Putamen (tissue), 1 donor: Measurements from ENCODE around the gene SPTLC1.
"Not testable (repeated sequence)": the region's sequence is repeated elsewhere in the genome, so short reads cannot be mapped to it uniquely, and the experiment has no call there.

Source experiments
- DNase-seq: peaks from one replicate; pipeline ENCODE4 v3.0.0-alpha.2; 2016; ENCODE audit warnings: low spot score

SPTLC1 gene

DNA sequence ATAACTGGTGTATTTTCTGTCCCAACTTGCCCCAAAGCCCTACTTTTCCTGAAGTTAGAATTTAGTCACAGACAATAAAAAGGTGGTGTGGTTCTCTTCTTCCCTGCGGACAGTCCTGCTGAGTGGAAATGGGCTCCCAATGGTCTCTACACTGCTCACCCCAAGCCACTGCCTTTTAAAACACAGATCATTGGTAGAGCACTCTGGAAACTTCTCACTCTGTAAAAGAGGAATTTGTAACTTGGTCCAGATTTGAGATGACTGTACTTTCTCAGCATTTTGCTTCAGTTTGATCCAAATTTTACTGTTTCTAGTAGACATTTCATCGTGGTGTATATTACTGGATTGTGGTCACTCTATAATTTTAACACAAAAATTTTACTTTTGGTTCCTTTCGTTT, 84.8 kb downstream of the SPTLC1 start:
- DNase-seq = no peak

DNA sequence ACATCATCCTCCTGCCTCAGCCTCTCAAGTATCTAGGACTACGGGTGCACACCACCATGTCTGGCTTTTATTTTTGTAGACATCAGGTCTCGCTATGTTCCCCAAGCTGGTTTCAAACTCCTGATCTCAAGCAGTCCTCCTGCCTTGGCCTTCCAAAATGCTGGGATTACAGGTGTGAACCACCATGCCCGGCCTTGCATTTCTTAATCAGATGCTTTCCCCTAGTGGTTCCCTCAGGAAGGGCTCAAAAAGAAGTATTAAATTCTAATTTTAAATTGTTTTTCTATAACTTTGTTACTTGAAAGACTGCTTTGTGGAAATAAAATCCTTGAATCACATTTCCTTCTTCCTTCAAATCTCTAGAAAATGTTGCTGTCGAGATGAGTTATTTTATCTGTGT, 85.7 kb downstream of the SPTLC1 start:
- no peak for DNase-seq

DNA sequence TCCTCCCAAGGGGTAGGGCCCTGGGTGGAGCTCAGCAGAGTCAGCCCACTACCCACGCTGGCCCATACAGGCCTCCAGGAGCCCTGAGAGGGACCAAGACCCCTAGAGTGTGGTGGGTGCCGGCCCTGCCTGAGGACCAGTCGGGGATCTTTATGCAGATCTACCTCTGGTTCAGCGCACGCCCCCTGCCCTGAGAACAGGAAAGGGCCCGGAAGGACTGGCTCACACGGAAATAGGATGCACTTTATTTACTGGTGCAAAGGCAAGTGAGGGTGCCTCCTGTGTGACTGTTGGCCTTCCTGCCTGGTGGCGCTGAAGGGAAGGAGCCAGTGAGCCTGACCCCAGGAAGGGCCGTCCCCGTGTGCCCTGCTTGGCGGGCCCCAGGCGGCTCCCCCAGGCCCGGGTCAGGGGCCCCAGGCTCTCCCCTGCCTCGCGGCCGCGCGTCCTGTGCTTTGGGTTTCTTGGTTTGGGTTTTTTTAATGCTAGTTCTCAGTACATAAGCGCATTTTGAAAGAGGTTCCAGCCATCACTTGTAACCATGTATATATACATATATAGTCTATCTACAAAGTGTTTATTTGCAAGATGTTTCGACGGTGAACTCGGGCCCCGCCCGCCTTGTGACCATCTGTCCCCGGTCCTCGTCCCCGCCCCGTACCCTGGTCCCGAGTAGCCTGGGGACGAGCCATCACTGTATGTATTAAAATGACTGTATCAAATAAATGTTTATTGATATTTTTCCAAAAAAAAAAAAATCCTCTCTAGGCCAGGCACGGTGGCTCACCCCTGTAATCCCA, 88.8 kb downstream of the SPTLC1 start:
- no peak for DNase-seq

DNA sequence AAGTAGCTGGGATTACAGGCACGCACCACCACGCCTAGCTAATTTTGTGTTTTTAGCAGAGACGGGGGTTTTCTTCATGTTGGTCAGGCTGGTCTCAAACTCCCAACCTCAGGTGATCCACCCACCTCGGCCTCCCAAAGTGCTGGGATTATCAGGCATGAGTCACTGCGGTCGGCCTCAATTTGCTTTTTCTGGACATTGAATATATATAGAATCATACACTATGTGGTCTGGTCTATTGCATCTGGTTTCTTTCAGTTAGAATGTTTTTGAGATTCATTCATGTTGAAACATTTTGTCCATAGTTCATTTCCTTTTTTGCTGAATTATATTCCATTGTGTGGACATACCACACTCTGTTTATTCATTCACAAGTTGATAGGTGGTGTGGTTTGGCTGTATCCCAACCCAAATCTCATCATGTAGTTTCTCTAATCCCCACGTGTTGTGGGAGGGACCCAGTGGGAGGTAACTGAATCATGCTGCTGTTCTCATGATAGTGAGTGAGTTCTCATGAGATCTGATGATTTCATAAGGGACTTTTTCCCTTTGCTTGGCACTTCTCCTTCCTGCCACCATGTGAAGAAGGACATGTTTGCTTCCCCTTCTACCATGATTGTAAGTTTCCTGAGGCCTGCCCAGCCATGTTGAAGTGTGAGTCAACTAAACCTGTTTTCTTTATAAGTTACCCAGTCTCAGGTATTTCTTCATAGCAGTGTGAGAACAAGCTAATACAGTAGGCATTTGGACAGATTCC, 93.2 kb downstream of the SPTLC1 start:
- not testable (repeated sequence) for DNase-seq

DNA sequence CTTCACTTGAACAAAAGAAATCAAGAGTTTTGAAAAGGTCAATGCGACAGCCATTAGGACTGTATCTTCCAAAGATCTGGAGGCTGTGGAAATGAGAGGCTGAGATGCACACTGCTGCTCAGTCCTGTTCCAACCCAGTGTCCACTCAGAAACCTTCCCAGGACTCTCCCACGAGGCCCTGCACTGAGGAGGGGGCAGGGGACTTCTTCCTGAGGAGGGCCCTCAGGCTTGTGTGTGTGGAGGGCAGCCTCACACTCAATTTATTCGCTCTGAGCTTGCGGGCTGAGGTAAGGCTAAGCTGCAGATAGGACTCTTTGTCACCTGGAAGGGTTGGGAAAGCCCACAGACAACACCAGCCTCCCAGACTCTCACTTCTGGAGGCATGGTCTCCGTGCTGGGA, 95.6 kb downstream of the SPTLC1 start:
- no peak for DNase-seq

DNA sequence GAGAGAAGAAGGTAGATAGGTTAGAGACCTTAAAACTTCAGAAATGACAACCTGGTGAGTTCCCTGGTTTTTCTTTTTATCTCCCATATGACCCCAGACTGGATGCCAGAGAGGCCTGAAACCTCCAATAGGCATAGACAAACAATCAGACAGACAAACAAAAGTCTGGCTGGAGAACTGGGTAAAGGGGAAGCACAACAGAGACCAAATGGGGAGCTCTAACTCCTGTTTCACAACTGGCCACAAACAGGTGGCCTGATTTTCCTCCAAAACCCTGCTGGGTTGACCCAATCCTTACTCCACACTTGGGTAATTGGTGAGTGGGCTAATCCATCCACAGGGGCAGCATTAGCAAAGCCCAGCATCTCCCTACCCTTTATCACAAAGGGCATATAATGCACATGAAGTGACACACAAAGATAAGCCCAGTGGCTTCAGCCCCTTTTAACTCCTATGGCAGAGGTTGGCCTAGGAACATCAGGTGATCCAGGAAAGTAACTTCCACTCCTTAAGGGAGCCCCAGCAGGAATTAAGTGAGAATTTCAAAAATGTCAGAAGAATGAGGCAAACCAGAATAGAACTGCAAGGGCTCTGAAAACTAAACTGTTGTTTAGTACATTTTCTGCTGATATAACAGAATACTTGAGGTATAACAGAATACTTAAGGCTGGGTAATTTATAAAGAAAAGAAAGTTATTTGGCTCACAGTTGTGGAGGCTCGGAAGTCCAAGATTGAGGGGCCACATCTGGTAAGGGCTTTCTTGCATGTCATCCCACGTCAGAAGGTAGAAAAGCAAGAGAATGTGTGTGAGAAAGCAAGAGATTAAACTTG, 104.3 kb downstream of the SPTLC1 start:
- no peak for DNase-seq

DNA sequence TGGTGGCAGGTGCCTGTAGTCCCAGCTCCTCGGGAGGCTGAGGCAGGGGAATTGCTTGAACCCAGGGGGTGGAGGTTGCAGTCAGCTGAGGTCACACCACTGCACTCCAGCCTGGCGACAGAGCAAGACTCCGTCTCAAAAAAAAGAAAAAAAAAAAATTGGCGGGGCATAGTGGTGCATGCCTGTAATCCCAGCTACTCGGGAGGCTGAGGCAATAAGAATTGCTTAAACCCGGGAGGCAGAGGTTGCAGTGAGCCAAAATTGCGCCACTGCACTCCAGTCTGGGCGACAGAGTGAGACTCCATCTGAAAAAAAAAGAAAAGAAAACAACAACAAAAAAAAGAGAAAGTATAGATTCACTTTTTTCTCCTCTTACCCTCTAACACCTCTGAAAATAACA, 105.0 kb downstream of the SPTLC1 start:
- DNase-seq = not testable (repeated sequence)

DNA sequence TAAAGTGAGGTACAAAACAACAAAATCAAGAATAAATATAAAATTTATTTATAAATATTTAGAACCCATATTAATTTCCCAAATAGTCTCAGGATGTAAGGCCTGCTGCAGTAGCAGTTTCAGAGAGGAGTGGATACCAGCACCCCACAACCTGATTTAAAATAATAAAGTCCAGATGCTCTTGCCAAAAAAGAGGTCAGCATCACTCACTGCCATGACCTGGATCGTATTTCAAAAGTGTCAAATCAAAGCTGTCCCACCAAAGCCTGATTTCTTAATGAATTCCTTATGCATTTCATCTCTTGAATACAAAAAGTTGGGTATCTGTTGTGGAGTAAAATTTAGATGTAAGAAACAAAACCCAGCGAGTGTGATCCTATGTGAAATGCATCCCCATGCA, 107.2 kb downstream of the SPTLC1 start:
- no peak for DNase-seq

DNA sequence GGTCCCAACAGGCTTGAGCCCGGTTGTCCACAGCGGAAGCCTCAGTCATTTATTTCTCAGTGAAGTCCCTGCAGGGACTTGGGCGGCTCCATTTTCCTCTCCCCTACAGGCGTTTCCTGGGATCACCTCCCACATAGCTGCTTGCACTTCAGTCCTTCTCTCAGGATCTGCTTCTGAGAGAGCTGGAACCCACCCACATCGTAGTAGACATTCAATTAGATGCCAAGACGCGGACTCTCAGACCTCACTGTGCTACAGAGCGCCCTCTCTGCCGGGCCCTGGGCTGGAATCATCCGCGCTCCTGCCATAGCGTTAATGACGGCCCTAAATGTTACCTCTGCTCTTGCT, 111.2 kb downstream of the SPTLC1 start:
- DNase-seq = no peak

DNA sequence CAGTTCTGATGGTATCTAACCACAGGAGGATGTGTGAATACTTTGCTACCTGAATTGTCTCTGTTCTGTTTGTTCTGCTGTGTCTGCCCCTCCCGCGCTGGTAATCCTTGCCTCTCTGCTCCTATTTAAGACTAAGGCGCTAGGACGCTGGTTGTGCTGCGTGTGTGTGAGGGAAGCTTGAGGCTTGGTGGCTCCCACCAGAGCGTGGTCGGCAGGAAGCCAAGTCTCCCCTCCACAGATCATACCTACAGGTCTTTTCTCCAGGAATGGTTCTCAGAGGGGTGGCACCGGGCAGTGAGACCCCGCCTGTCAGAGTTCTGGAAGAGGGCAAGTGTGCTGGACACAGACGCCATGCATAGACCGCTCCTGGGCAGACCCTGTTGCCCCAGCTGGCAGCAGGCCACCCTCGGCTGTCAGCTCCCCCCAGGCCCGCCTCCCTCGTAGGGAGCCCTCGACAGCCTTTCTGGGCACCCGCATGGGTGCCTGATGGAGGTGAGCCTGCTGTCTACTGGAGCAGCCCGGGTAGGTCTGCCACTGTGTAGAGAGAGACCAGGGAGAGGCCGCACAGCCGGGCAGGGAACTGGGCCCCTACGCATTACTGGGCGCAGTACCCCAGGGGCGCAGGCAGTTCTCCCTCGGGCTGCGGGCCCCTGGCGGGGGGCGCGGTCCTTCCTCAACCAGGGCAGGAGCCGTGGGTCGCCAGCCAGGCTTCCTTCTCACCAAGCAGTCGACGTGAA, 111.7 kb downstream of the SPTLC1 start:
- no peak for DNase-seq

DNA sequence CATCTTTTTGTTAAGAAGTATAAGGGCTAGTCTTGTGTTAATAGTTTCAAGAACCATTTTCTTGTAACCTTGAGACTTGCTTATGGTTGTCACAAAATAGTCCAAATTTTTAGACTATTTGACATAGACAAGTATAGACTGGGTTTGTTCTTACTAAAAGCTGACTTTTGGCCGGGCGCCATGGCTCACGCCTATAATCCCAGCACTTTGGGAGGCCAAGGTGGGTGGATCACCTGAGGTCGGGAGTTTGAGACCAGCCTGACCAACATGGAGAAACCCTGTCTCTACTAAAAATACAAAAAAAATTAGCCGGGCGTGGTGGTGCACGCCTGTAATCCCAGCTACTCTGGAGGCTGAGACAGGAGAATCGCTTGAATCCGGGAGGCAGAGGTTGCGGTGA, 113.3 kb downstream of the SPTLC1 start:
- not testable (repeated sequence) for DNase-seq

DNA sequence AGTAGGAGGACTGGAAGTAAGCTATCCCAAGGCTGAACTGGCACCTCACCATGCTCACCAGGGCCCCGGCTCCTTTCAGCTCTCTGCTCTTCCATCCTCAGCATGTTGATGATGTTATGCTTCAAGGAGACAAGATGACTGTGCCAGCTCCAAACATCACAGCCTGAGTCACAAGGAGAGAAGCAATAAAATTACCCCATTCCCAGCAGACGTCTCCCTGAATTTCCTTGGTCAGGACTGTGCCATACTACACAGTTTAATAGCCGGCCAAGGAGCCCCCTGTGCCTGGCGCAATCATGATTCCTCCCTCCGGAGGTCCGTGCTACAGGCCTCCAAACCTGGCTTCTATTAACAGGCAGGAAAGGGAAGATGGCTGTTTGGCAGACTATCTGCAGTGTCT, 114.0 kb downstream of the SPTLC1 start:
- DNase-seq = no peak

DNA sequence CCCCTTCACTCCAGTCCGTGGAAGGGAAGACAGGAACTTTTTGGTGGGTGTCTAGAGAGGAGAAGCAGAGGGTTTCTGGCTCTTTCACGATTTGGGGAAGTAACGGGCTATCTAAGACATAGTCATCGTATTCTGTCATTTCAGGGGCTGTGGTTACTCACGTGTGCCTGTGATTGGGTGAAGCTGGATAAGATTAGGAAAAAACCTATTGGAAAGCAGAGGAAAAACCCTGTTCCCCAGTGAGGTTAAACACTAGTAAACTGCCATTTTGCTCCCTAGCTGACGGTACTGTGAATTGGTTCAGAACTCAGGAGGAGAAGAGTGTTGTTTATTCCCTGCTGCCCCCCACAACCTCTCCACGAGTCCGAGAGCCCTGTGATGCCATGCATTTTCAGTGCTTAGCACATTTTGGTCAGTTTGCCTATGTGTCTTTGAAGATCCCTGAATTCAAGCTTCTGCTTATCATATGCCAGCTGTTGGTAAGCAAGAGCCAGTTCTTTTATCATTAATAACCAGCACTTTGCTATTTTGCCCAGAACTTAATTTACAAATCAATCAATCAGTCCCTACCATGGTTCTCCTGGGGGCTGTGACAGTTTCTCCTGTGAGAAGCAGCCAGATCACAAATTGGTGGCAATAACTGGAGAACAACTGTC, 120.1 kb downstream of the SPTLC1 start:
- no peak for DNase-seq

DNA sequence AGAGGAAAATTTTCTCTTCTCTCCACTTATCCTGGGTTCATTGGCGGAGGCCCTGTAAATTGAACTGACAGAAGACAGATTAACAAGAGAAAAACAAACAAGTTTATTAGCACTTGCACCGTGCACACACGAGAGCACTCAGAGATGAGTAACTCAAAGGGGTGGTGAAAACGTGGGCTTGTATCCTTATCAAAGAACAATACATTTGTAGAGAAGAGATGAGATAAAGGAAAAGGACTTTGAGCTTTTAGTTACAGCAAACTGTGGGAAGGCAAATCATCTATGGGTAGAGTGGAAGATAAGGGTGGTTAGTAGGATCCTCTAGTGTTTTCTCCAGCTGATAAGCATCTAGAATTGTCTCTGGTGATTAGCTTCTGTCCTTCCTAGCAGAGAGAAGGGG, 120.8 kb downstream of the SPTLC1 start:
- no peak for DNase-seq

DNA sequence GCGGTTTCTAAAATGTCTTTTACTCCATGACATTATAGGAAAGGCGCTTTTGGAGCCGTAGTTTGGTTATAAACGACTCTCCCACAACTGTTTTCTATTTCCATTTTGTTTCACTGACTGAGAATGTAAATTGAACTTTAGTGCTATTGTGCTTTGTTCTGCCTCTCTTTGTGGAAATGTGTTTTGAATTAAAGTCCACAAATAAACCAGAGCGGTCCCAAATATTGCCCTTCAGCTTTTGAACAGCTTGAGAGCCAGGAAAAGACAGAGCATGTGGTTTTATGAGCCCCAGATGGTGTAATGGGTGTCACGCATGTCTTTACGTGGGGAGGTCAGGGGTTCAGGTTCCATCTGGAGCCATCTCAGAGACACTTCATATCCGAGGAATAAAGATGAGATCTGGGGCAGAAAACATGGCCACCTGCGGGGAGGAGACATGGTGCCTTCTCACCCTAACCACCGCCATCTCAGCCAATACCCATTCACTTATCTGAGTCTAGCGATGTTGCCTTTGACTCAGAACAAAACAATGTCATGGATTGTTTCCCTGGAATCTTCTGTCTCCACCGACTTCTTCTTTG, 122.7 kb downstream of the SPTLC1 start:
- DNase-seq = no peak

DNA sequence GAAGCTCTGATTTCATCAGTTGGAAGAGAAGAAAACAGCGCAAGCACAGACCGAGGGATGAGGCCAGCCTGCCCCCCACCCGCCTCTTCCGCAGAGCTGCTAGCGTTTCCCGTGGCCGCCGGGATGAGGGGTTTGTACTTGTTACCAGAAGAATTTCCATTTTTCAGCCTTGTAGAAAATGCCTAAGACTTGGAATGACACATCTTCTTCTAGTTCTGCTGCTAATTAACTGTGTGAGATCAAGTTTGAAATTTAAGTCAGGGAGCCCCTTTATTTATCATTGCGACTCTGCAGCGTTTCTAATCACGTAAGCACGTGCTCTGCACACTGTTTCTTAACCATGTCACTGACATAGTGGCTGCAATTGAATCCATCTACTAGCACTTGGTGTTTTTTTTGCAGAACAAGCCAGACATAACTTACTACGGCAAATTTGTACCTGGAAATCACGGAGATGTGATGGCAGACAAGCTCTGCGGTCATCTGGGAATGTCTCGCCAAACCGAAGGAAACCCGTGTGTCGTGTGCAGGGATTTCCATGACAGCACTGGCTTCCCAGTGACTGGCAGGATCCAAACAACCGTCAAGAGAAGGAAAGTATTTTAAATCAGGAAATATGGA, 123.4 kb downstream of the SPTLC1 start:
- no peak for DNase-seq

DNA sequence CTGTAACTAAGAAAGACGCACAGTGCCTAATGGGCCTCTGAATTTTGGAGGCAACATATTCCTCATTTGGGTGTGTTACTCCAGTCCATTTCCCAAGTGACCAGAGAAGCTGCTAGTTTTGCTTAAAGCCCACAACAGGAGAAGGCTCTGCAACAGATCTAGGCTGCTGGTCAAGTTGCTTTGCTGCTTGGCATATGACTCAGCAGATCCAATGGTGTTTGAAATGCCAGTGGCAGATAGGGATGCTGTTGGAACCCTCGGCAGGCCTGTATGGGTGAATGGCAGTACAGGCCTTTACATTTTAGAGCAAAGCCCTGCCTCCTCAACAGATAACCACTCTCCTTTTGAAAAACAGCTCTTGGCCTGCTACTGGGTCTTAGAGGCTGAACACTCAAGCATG, 129.0 kb downstream of the SPTLC1 start:
- no peak for DNase-seq

DNA sequence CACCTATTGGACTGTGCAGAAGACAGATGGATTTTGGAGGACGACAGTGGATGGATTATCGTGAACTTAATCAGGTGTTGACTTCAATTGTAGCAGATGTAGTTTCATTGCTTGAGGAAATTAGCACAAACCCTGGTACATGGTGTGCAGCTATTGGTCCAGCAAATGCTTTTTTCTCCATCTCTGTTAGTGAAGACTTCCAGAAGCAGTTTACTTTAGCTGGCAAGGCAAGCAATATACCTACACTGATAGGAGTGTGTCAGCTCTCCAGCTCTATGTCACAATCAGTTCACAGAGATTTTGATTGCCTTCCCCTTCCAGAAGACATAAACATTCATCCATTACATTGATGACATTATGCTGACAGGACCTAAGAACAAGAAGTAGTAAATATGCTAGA, 129.5 kb downstream of the SPTLC1 start:
- no peak for DNase-seq
